Kidney (tissue), 14 donors: ENCODE measurements around the gene TOR1AIP2. TPM values are rescaled to one million over a fixed set of nuclear protein-coding genes. Genes with fewer than 3 reads are reported as not detected.

Source experiments
- DNase-seq, 5 donors: peaks; one replicate each; pipeline ENCODE4 v3.0.0-alpha.2; 2013 to 2020
- FAIRE-seq: peaks from 2 replicates; lab custom pipeline; 2012; peaks lifted over from hg19 to GRCh38; lab: Jason Lieb, UNC
- H3K27ac ChIP-seq, 2 donors: one replicate each; pipeline ENCODE4 v1.7.0; 2013; ENCODE audit warnings: low read depth in 2 of 2, low read length in 2 of 2, inconsistent platforms in 1 of 2
- H3K27me3 ChIP-seq: one replicate; pipeline ENCODE4 v1.7.1; 2013; ENCODE audit warnings: low read length, inconsistent platforms; ENCODE audit not compliant: control insufficient read depth, insufficient read depth
- H3K36me3 ChIP-seq, 3 donors: one replicate each; pipeline versions ENCODE4 v1.7.0 to v1.7.1; 2013; ENCODE audit warnings: low read length in 3 of 3, control low read depth in 1 of 3, inconsistent platforms in 1 of 3; ENCODE audit not compliant: insufficient read depth in 3 of 3, control insufficient read depth in 2 of 3
- H3K4me1 ChIP-seq, 3 donors: one replicate each; pipeline versions ENCODE4 v1.7.0 to v1.7.1; 2013; ENCODE audit warnings: low read length in 3 of 3, inconsistent platforms in 1 of 3, low read depth in 1 of 3; ENCODE audit not compliant: control insufficient read depth in 2 of 3, insufficient read depth in 2 of 3
- H3K4me3 ChIP-seq, 3 donors: one replicate each; pipeline versions ENCODE4 v1.7.0 to v1.8.1; 2013; ENCODE audit warnings: low read length in 3 of 3, control low read depth in 1 of 3, inconsistent platforms in 1 of 3
- H3K9ac ChIP-seq, 3 donors: one replicate each; pipeline versions ENCODE4 v1.7.0 to v1.7.1; 2013; ENCODE audit warnings: low read length in 3 of 3, control low read depth in 1 of 3, inconsistent platforms in 1 of 3
- H3K9me3 ChIP-seq, 3 donors: one replicate each; pipeline versions ENCODE4 v1.7.0 to v1.7.1; 2013; ENCODE audit warnings: low read length in 3 of 3, control low read depth in 1 of 3, inconsistent platforms in 1 of 3; ENCODE audit not compliant: control insufficient read depth in 2 of 3, insufficient read depth in 1 of 3
- CTCF ChIP-seq: IDR thresholded peaks from 3 replicates; pipeline ENCODE4 v1.5.1; 2012; ENCODE audit warnings: mild to moderate bottlenecking, moderate library complexity, borderline replicate concordance; ENCODE audit not compliant: insufficient read depth; ENCODE audit errors: extremely low read depth
- intact Hi-C: fragments of 100-400 bp; cut with DNase I; formaldehyde crosslinking; loops from one replicate; pipeline ENCODE4 v1.11.1; 2022
- polyA plus RNA-seq: library from polyadenylated mRNA; stranded (reverse); fragments of 350-450 nt; fragmentation: Illumina TruSeq; extraction: RNeasy Lipid Tissue Mini Kit (QIAGEN cat#74804); gene quantifications from one replicate; pipeline ENCODE4 v1.2.3, GENCODE V29; 2014; ENCODE audit warnings: low read depth, low replicate concordance; ENCODE audit not compliant: insufficient read depth
- total RNA-seq: library from RNA; stranded (reverse); fragmentation: NEBNext Ultra II Directional; extraction: Animal tissue kit (Norgen Biotek cat#: 25700); gene quantifications from one replicate; pipeline ENCODE4 v1.2.1, GENCODE V29; 2021
- donor health status: control.
- donor health status: control.
- donor health status: control.
- donor health status: control.
- donor health status: control.
- donor health status: DM: yes; HTN: yes; CAD: no.
- donor health status: Normal renal cell carcinoma (clear cell type).

Gene TOR1AIP2
- total and polyA plus RNA-seq, 2 donors from 2014 or later, result 13.1 to 80.5 TPM

DNA sequence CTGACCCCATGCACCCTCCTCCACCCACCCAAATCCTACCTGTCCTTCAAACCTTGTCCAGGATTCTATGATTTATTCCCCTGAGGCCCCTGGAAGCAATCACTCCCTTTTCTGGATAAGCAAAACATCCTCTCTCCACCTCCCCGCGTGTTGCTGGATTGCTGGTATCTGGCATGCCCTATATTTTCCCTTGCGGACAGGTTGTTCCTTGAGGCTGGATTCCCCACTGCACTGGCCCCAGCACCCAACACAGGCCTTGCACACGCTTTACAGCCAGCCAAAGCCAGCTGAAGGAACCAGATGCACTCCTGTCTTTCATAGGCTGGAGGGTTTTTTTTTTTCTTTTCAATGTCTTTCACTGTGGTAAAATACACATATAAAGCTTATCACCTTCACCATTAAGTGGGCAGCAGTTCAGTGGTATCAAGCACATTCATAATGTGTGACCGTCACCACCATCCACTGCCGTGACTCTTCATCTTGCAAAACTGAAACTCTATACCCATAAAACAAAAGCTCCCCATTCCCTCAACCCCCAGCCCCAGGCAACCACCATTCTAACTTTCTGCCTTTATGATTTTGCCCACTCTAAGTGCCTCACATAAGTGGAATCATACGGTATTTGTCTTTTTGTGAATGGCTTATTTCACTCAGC, 50.9 kb downstream of the TOR1AIP2 start:
- H3K9me3 ChIP-seq, result no peaks in the 10 kb centered on the region
- DNase-seq, result no peak
- H3K4me3 ChIP-seq, result no peak overlapping the region
- no peak for FAIRE-seq
- no peaks in the 10 kb centered on the region for H3K4me1 ChIP-seq
- no peak overlapping the region for H3K9ac ChIP-seq
- no peaks in the 10 kb centered on the region for H3K36me3 ChIP-seq
- intact Hi-C loops, result no loop called here
- H3K27ac ChIP-seq, result no peak overlapping the region
- H3K27me3 ChIP-seq, result no peaks in the 10 kb centered on the region
- no peak for TF ChIP-seq CTCF

DNA sequence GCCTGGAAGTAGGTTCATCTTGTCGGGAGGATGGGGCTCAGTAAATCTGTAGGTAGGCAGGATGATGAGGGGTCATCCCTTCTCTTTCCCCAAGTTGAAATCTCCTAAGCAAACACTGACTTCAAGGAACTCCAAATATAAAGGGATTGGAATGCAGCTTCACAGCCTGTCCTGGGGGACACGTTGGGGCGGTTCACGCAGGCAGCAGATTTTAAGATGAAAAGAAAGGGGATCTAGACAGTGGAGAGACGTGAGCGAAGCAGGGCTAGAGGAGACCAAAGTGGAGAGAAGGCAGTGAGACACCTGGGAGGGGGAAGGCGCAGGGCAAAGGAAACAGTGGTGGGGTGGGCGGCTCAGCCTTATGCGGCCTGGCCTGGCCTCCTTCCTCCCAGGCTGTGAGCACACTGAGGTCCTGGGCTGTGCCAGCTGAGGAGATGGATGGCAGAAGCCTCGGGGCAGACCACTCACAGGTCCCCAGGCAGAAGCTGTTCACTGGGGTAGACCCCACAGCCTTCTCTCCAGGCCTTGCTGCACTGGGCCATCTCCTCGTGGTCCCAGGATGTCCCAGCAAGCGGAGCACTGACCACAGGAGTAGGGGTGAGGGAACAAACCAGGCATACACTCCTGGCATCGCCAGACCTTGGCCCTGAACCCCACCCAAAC, 51.7 kb downstream of the TOR1AIP2 start:
- H3K9ac ChIP-seq, result no peak overlapping the region
- no peak overlapping the region for H3K27ac ChIP-seq
- TF ChIP-seq CTCF, result no peak
- H3K4me1 ChIP-seq, result no peaks in the 10 kb centered on the region
- H3K4me3 ChIP-seq, result no peak overlapping the region
- H3K27me3 ChIP-seq, result no peaks in the 10 kb centered on the region
- H3K9me3 ChIP-seq, result no peaks in the 10 kb centered on the region
- intact Hi-C loops, result no loop called here
- H3K36me3 ChIP-seq, result no peaks in the 10 kb centered on the region
- DNase-seq (no peak), FAIRE-seq (no peak)

DNA sequence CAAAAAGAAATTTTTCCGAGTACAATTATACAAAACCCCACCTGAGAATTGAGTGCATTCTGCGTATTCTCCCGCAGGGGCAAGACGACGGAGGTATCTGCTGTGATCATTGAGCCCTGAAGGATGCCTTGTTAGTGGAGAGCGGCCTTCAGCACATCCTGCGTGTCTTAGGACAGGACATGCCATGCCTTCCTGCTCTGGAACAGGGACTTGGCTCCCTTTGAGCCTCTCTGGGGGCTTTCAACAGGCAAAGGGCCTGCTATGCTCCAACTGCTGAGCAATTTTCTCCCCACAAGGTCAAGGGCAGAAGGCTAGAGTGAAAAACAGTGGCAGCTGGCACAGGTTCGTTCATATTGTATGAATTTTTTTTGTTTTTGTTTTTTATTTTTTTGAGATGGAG, 52.4 kb downstream of the TOR1AIP2 start:
- H3K9me3 ChIP-seq, result no peaks in the 10 kb centered on the region
- H3K27ac ChIP-seq, result no peak overlapping the region
- no peak overlapping the region for H3K9ac ChIP-seq
- TF ChIP-seq CTCF, result no peak
- FAIRE-seq (no peak), DNase-seq (no peak)
- no peaks in the 10 kb centered on the region for H3K4me1 ChIP-seq
- no peak overlapping the region for H3K4me3 ChIP-seq
- intact Hi-C loops, result no loop called here
- H3K36me3 ChIP-seq, result no peaks in the 10 kb centered on the region
- H3K27me3 ChIP-seq, result no peaks in the 10 kb centered on the region
